Measurements from ENCODE around the gene TUB.

TUB gene

GRCh38 chr11:8107642-8108041, 26.6 kb downstream of the TUB start:
- no peak for DNase-seq (ENCODE audit: low read depth, low spot score)

DNA sequence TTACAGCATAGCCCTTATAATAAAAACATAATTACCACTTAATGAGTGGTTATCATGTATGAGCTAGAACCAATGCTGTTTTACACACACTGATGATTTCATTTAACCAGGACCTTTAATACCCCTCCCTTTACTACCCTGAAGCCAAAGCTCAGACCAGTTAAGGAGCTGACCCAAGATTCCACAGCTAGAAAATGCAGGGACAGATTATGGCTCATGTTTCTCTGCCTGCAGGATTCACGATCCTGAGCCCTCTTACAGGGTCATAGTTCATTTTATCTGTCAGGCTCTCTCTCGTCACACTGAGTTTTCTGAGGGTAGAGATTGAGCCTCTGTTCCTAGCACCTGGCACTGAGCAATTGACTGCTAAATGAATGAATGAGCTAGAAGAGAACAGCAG, 27.4 kb downstream of the TUB start:
- no peak for DNase-seq (ENCODE audit: low read depth, low spot score)

DNA sequence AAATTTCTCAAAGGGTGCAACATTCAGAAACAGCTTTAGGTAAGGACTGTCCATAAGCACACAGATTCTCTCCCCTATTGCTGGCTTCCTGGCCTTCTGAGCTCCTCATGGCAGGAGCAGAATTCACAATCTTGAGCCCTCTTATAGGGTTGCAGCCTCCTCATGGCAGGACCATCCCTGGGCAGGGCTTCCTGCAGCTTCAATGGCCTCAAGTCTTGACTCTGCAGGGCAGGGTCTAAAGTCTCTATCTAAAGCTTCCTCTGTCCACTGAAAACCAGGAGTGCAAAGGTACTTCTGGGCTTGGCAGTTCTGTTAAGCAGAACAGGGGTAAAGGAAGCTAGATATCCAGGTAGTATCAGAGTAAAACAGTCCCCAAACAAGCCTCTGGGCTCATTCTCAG, 28.7 kb downstream of the TUB start:
- no peak for DNase-seq (ENCODE audit: low read depth, low spot score)

- DNase-seq (ENCODE audit: low read depth, low spot score), result no peak
Observed at GRCh38 chr11:8110396-8110795, 29.4 kb downstream of the TUB start.

DNA sequence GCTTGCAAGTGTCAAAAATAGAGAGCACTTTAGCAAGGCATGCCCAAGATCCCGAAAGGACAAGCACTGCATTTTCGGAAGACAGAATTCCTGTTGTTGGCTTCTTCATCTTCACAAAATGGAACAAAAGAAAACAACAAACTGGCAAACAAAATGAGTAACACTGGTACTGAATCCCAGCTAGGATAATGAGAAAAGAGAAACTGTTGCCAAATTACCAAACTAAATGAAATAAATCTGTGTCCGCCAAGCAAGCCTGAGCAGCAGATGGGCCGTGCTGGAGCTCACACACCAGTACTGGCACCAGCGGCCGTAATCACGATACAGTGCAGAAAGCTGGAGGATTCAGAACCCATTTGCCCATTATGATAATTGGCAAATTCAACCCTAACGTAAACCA, 30.6 kb downstream of the TUB start:
- DNase-seq (ENCODE audit: low read depth, low spot score), result no peak

DNA sequence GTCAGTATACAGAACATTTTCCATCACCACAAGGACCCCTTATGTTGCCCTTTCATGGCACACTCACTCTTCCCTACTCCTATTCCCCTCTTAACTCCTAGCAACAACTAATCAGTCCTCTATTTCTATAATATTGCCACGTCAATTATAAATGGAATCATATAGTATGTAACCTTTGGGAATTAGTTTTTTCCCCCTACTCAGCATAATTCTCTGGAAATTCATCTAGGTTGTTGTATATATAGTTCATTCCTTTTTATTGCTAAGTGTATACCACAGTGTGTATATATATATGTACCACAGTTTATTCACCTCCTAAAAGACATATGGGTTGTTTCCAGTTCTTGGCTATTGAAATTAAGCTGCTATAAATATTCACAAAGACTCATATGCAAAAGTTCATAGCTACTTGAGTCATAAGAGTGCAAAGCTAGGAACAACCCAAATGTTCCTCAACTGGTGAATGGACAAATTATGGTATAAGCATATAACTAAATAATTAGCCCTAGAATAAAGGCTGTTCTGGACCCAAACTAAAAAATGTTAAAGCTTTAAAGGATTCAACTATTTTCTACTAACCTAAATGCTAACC, 41.3 kb downstream of the TUB start:
- no peak for DNase-seq (ENCODE audit: low read depth, low spot score)

DNA sequence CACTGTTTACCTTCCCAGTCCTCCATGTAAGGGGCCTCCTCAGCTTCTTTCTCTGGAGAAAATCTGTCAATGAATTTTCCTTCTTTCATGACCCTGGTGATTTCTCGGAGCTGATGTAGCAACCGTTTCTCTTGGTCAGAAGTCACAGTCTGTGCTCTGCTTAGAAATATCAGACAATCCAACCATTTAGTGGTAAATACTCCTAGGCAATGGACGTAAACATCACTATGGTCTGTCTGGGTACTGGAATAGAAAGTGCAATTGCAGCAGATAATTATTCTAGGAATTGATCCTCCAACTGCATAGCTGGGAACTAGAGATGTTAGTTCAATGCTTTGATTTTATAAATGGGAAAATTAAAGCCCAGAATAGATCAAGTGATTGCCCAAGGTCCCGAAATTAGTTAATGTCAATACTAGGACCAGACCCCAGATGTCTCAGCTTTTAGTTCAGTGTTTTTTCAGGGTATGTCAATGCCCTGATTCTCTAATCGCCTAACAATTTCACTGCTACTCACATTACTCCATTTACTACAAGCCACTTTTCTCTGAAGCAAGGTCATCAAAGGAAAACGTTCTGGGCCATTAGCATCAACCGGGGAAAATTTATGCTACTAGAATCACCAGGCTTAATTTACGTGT, 45.8 kb downstream of the TUB start:
- no peak for DNase-seq (ENCODE audit: low read depth, low spot score)

GRCh38 chr11:8127447-8127846, 46.4 kb downstream of the TUB start:
- no peak for DNase-seq (ENCODE audit: low read depth, low spot score)

DNA sequence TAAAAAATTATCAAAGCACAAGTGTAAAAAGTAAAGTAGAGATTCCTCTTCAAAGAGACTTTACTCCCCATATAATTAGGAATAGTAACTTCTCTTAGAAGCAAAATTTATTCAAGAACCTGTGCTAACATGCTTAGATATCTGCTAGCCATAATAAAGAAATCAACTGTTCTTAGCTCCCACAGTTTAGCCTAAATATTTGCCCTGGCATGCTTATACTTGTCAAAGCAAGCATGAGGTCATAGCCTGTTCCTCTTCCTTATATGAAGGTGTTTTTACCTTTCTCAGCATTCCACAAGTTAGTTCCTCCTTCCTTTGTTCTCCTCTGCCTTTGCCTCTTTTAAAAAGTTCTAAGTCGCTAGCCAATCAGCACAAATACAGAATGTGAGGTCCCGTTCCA, 57.5 kb downstream of the TUB start:
- DNase-seq (ENCODE audit: low read depth, low spot score), result no peak

DNA sequence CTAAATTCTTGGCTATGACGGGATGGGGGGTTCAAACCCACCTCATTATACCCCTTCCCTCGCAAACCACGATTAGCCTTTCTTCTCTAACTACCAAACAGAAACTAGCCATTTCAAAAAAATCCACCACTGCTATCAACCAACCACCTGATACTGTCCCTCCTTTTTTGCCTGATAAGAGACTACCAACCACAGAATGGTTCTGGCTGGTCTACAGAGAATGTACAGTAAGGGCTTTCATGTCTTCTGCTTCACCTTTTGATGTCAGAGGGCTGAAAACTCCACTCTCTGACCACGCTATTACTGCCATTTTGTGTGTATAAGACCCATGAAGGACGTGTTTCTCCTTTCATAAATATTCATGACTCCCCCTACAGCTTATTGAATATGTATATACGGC, 68.7 kb downstream of the TUB start:
- no peak for DNase-seq (ENCODE audit: low read depth, low spot score)
